ENCODE results near the gene PRKCA. TPM values are rescaled to one million over a fixed set of nuclear protein-coding genes. Genes with fewer than 3 reads are reported as not detected.

Gene PRKCA
- total and polyA plus RNA-seq, 9 of the 15 experiments (the other 6 are each of a cell fraction or from before 2014, with no cell fraction given): 3.2 to 33.0 (median 17.8) TPM

DNA sequence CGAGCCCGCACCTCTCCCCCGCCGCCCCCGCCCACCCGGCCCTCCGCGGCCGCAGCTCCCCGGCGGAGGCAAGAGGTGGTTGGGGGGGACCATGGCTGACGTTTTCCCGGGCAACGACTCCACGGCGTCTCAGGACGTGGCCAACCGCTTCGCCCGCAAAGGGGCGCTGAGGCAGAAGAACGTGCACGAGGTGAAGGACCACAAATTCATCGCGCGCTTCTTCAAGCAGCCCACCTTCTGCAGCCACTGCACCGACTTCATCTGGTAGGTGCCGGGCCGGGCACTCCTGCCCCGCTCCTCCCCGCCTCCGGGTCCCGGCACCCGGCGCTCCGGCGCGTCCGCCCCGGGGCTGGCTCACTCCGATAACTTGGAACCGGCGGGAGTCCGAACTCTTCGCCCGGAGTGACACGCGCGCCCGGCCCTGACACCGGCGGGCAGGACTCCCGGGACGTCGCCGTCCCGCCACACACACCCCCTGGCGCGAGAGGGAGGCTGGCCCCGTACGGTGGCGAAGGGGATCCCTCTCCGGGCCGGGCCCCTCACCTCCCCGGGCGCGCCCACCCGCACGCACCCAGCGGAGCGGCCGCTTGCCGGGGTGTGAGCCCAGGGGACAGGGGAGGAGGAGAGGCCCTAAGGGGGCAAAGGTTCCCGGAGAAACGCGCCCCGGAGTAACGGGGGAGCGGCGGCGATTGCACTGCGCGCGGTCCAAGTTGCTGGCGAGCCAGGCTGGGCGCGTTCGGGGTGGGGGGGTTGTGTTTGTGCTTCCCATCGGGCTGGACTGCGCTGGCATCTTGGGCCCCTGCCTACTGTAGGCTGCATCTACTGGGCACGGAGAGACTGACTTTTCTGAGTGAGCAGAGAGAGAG is 581 bp downstream of the PRKCA start (continued):
- TF ChIP-seq, protein P1, sequence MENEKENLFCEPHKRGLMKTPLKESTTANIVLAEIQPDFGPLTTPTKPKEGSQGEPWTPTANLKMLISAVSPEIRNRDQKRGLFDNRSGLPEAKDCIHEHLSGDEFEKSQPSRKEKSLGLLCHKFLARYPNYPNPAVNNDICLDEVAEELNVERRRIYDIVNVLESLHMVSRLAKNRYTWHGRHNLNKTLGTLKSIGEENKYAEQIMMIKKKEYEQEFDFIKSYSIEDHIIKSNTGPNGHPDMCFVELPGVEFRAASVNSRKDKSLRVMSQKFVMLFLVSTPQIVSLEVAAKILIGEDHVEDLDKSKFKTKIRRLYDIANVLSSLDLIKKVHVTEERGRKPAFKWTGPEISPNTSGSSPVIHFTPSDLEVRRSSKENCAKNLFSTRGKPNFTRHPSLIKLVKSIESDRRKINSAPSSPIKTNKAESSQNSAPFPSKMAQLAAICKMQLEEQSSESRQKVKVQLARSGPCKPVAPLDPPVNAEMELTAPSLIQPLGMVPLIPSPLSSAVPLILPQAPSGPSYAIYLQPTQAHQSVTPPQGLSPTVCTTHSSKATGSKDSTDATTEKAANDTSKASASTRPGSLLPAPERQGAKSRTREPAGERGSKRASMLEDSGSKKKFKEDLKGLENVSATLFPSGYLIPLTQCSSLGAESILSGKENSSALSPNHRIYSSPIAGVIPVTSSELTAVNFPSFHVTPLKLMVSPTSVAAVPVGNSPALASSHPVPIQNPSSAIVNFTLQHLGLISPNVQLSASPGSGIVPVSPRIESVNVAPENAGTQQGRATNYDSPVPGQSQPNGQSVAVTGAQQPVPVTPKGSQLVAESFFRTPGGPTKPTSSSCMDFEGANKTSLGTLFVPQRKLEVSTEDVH (IDR thresholded peaks at IDR 0.05; ENCODE audit: low read depth, partially characterized antibody): no peak
- no peak for TF ChIP-seq NELFE (IDR thresholded peaks at IDR 0.05; ENCODE audit: insufficient read depth, insufficient read length)
- TF ChIP-seq KAT8 (IDR thresholded peaks at IDR 0.05; ENCODE audit: low read depth): no peak
- TF ChIP-seq, protein P2, sequence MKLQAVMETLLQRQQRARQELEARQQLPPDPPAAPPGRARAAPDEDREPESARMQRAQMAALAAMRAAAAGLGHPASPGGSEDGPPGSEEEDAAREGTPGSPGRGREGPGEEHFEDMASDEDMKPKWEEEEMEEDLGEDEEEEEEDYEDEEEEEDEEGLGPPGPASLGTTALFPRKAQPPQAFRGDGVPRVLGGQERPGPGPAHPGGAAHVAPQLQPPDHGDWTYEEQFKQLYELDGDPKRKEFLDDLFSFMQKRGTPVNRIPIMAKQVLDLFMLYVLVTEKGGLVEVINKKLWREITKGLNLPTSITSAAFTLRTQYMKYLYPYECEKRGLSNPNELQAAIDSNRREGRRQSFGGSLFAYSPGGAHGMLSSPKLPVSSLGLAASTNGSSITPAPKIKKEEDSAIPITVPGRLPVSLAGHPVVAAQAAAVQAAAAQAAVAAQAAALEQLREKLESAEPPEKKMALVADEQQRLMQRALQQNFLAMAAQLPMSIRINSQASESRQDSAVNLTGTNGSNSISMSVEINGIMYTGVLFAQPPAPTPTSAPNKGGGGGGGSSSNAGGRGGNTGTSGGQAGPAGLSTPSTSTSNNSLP (IDR thresholded peaks at IDR 0.05; ENCODE audit: borderline replicate concordance, low read depth, low read length): no peak
- TF ChIP-seq HOXB6 (CRISPR knock-in tag; IDR thresholded peaks at IDR 0.05; ENCODE audit: borderline replicate concordance): no peak
- TF ChIP-seq, protein P3, sequence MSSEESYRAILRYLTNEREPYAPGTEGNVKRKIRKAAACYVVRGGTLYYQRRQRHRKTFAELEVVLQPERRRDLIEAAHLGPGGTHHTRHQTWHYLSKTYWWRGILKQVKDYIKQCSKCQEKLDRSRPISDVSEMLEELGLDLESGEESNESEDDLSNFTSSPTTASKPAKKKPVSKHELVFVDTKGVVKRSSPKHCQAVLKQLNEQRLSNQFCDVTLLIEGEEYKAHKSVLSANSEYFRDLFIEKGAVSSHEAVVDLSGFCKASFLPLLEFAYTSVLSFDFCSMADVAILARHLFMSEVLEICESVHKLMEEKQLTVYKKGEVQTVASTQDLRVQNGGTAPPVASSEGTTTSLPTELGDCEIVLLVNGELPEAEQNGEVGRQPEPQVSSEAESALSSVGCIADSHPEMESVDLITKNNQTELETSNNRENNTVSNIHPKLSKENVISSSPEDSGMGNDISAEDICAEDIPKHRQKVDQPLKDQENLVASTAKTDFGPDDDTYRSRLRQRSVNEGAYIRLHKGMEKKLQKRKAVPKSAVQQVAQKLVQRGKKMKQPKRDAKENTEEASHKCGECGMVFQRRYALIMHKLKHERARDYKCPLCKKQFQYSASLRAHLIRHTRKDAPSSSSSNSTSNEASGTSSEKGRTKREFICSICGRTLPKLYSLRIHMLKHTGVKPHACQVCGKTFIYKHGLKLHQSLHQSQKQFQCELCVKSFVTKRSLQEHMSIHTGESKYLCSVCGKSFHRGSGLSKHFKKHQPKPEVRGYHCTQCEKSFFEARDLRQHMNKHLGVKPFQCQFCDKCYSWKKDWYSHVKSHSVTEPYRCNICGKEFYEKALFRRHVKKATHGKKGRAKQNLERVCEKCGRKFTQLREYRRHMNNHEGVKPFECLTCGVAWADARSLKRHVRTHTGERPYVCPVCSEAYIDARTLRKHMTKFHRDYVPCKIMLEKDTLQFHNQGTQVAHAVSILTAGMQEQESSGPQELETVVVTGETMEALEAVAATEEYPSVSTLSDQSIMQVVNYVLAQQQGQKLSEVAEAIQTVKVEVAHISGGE (CRISPR knock-in tag; IDR thresholded peaks at IDR 0.05): no peak
- TF ChIP-seq PURB (CRISPR knock-in tag; IDR thresholded peaks at IDR 0.05; ENCODE audit: low read depth): no peak
- TF ChIP-seq, protein P4, sequence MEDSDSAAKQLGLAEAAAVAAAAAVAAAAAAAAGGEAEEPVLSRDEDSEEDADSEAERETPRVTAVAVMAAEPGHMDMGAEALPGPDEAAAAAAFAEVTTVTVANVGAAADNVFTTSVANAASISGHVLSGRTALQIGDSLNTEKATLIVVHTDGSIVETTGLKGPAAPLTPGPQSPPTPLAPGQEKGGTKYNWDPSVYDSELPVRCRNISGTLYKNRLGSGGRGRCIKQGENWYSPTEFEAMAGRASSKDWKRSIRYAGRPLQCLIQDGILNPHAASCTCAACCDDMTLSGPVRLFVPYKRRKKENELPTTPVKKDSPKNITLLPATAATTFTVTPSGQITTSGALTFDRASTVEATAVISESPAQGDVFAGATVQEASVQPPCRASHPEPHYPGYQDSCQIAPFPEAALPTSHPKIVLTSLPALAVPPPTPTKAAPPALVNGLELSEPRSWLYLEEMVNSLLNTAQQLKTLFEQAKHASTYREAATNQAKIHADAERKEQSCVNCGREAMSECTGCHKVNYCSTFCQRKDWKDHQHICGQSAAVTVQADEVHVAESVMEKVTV (CRISPR knock-in tag; IDR thresholded peaks at IDR 0.05): no peak
- no peak for TF ChIP-seq POLR3G (IDR thresholded peaks at IDR 0.05; ENCODE audit: extremely low read depth, insufficient read length, insufficient replicate concordance)
- TF ChIP-seq HMG20B (CRISPR knock-in tag; IDR thresholded peaks at IDR 0.05): no peak
- TF ChIP-seq BRF1 (IDR thresholded peaks at IDR 0.05; ENCODE audit: borderline replicate concordance, extremely low read depth, insufficient read length): no peak
- TF ChIP-seq BHLHE40 (IDR thresholded peaks at IDR 0.05; ENCODE audit: low read length): no peak

Measured in K562 (cell line).